HG03565 (cell line): ENCODE results near the gene RBM17.
A peak's percentile ranks its signal among the peaks of the same experiment; 100 is the strongest.
"Not testable (repeated sequence)": the region's sequence is repeated elsewhere in the genome, so short reads cannot be mapped to it uniquely, and the experiment has no call there.

Experiments
- ATAC-seq: cut with Tn5 transposase; IDR thresholded peaks from one replicate; pipeline ENCODE4 v1.9.1; 2021; ENCODE audit warnings: mild to moderate bottlenecking, moderate library complexity; ENCODE audit not compliant: unreplicated experiment

Gene RBM17, protein sequence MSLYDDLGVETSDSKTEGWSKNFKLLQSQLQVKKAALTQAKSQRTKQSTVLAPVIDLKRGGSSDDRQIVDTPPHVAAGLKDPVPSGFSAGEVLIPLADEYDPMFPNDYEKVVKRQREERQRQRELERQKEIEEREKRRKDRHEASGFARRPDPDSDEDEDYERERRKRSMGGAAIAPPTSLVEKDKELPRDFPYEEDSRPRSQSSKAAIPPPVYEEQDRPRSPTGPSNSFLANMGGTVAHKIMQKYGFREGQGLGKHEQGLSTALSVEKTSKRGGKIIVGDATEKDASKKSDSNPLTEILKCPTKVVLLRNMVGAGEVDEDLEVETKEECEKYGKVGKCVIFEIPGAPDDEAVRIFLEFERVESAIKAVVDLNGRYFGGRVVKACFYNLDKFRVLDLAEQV

GRCh38 chr10:6088721-6089333 lies at the start of gene RBM17:
RBM17 (plus strand) TSS chr10:6089034; CDS start chr10:6097066, 8,032 bp downstream.
- ATAC-seq: peak; percentile 80

- no peak for ATAC-seq
Measured at GRCh38 chr10:6039711-6040110, 49.1 kb upstream of the RBM17 start.

- no peak for ATAC-seq
Measured at GRCh38 chr10:6040205-6040604, 48.6 kb upstream of the RBM17 start.

DNA sequence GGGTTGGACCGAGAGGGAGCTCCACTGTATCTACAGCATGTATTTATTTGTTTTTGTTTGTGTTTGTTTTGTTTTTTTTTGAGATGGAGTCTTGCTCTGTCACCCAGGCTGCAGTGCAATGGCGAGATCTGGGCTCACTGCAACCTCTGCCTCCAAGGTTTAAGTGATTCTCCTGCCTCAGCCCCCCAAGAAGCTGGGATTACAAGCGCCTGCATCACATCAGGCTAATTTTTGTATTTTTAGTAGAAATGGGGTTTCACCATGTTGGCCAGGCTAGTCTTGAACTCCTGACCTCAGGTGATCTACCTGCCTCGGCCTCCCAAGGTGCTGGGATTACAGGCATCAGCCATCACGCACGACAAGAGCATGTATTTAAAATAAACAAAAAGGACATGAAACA lies 45.5 kb upstream of the RBM17 start:
- ATAC-seq: not testable (repeated sequence)

GRCh38 chr10:6044060-6044459 lies 44.8 kb upstream of the RBM17 start:
- no peak for ATAC-seq

DNA sequence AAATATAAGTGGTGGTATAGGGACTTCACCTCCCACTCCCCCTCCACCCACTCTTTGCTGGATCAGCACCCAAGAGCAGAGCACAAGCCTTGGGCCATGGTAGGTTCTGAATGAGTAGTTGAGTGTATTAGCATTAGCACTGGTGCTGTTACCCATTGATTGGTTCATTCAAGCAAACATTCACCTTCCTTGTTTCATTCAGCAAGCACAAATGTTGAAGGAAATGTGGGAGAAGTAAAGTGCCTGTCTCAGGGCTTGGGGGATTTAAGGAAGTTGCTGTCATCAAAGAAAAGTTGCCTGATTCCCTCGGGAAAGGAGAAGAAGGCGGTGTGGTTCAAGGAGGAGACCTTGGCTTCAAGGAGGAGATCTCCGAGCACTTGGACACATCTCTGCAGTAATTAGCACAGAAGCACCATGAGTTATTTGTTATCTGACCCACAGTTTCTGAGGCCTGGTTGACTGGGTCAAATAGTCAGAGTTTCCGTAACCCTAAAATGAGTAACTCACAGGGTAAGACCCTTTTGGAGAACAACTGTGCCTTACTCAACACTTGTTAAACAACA lies 44.0 kb upstream of the RBM17 start:
- no peak for ATAC-seq

DNA sequence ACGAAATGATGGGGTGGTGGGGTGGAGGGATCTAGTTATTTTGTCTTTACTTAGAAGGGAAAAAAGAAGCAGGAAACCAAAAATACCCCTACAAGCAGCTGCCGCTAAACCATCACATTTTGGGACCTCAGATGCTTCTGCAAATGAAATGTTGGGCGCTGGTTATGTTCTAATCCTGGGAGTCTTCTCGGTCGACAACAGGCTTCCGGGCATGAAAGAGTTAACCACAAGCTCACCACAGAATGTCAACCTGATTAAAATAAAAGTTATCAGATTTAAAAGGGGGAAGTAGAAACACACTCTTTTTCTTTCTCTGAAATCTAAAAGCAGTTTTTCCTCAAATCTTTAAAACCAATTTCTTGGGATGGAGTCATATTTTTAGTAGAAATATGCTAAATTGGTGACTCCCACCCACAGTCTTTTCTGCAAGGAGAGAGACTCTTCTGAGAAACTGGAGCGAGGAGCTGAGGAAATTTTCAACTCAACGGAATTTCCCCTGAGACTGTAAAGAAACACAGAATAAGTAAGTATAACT lies 43.5 kb upstream of the RBM17 start:
- no peak for ATAC-seq

GRCh38 chr10:6045878-6046772 lies 42.7 kb upstream of the RBM17 start:
- no peak for ATAC-seq

DNA sequence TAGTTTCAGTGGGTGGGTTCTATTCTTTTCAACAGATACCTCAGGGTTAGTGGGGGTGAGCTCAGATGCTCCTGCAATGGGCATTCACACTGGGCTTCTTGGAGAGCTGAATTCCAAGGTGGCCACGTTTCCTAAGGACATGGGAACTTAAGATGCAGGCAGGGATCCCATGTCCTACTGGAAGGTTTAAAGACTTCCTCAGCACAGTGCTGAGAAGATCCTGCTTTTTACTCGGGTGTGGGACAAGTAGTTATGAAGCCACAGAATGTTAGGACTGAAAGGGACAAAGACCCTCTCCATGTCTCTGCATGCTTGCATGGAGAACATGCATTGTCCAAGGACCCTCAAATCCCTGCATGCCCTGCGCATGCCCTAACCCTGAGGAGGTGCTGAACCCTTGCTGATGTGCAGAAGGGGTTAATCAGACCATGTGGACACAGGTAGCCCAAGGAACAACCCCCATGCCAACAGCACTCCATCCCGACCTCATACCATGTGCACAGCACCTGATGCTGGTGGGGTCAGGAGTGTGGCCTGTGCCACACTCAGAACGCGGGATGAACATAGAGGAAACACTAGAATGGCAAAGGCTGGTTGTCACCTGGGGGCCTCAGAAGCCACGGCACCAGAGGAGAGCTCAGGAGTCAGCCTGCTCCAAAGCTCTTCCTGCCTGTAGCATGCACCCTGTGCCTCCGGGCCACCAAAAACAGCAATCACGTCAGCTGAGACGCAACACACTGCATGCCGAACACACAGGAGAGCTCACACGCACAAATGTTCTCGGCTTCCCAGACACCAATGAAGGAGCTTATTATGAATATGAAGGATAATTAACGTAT lies 41.8 kb upstream of the RBM17 start:
- ATAC-seq: no peak

DNA sequence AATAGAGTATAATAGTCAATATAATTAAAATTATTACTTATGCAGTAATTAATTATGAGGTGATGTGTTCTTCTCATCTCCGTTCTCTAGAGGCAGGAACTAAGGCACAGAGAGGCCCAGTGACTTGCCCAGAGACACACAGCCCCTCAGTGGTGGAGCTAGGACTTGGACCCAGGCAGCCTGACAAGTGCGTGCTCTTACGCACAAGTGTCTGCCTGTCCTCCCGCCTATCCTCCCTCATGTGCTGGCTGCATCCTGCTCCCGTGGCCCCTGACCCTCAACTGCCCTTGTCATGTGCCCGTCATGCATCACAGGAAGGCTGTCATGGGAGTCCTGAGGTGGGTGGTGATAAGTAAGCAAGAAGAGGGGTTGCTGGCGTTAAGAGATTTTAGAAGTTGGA lies 41.0 kb upstream of the RBM17 start:
- ATAC-seq: no peak

GRCh38 chr10:6048281-6049030 lies 40.4 kb upstream of the RBM17 start:
- ATAC-seq: no peak

DNA sequence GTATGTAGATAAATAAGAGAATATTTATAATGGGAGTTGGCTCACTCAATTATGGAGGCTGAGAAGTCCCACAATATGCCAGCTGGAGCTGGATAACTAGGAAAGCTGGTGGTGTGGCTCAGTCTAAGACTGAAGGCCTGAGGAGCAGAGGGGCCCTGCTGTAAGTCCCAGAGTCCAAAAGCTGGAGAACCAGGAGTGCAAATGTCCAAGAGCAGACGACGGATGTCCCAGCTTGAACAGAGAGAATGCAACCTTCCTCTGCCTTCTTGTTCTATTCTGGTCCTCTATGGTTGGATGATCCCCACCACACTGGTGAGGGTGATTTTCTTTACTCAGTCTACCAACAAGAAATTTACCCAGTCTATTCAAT lies 39.8 kb upstream of the RBM17 start:
- no peak for ATAC-seq

DNA sequence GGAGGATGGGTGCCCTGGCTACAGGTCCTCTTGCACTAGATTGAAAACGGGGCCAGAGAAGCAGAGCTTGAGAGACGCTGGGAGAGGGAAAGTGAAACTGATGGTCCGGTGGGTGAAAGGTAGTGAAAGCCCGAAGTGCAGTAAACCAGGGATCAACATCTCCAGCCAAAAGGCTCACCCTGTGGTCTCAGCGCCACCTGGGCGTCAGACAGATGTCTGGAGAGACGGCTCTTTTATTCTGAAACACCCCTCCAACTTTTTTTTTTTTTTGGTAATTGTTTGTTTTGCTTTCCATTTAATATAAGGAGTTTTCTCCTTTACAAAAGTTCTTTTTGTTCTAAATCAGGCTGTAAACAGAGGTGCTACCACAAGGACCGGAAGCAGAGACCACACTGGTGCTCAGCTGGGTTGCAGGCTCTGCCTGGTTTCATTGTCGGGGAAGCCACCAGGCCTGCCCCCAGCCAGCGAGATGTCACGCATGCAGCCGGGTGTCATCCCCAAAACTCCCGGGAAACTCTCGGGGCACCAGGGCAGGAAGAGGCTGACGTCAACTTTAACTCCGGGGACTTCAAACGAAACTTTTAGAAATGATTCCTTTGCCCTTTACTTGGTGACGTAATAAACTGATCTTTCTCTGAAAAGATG lies 37.9 kb upstream of the RBM17 start:
- peak; percentile 59 for ATAC-seq

GRCh38 chr10:6052247-6053221 lies 36.3 kb upstream of the RBM17 start:
- peak; percentile 22 for ATAC-seq

- ATAC-seq: no peak
Measured at GRCh38 chr10:6053303-6053702, 35.5 kb upstream of the RBM17 start.

- ATAC-seq: no peak
Measured at GRCh38 chr10:6053816-6054631, 34.8 kb upstream of the RBM17 start.

- ATAC-seq: no peak
Measured at GRCh38 chr10:6054884-6055283, 34.0 kb upstream of the RBM17 start.
